ENCODE measurements around the gene UHRF1. TPM values are rescaled to one million over a fixed set of nuclear protein-coding genes. Genes with fewer than 3 reads are reported as not detected.

Gene UHRF1
- total and polyA plus RNA-seq, 2 of the 13 experiments (the other 11 are each of a cell fraction or from before 2014, with no cell fraction given), result 6.8 to 78.4 TPM

DNA sequence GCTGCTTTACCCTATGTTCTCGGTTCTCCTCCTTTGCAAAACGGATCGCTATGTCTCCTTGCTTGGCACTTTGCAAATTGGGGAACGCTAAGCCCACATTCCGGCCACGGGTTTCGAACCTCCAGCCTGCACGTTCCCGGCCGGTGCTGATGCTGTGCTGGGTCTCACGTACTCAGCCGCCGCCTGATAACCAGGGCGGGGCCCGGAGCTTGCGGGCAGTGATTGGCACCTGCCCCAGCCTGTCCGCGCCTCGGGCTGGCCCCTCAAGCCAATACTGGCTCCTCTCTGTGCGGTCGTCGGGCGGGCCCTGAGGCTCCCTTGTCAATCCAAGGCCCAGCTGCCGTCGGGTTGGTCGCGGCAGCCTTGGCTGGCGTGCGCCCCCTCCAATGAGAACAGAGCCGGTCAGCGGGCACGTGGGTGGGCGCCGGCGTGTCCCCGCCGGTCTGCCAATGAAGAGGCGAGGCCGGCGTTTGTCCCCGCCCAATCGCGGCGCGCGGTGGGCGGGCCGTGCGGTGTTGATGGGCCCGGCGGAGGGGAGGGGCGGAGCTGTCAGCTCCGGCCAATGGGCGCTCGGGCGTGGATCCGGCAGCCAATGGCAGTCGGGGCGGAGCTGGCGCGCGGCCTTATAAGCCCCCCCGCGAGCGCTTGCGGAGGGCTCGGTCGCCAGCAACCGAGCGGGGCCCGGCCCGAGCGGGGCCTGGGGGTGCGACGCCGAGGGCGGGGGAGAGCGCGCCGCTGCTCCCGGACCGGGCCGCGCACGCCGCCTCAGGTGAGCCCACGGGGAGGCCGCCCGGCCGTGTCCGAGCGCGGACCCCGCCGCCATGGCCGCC lies 59.4 kb downstream of the UHRF1 start, which contains the start of gene KDM4B (continued):
- TF ChIP-seq, protein P1, sequence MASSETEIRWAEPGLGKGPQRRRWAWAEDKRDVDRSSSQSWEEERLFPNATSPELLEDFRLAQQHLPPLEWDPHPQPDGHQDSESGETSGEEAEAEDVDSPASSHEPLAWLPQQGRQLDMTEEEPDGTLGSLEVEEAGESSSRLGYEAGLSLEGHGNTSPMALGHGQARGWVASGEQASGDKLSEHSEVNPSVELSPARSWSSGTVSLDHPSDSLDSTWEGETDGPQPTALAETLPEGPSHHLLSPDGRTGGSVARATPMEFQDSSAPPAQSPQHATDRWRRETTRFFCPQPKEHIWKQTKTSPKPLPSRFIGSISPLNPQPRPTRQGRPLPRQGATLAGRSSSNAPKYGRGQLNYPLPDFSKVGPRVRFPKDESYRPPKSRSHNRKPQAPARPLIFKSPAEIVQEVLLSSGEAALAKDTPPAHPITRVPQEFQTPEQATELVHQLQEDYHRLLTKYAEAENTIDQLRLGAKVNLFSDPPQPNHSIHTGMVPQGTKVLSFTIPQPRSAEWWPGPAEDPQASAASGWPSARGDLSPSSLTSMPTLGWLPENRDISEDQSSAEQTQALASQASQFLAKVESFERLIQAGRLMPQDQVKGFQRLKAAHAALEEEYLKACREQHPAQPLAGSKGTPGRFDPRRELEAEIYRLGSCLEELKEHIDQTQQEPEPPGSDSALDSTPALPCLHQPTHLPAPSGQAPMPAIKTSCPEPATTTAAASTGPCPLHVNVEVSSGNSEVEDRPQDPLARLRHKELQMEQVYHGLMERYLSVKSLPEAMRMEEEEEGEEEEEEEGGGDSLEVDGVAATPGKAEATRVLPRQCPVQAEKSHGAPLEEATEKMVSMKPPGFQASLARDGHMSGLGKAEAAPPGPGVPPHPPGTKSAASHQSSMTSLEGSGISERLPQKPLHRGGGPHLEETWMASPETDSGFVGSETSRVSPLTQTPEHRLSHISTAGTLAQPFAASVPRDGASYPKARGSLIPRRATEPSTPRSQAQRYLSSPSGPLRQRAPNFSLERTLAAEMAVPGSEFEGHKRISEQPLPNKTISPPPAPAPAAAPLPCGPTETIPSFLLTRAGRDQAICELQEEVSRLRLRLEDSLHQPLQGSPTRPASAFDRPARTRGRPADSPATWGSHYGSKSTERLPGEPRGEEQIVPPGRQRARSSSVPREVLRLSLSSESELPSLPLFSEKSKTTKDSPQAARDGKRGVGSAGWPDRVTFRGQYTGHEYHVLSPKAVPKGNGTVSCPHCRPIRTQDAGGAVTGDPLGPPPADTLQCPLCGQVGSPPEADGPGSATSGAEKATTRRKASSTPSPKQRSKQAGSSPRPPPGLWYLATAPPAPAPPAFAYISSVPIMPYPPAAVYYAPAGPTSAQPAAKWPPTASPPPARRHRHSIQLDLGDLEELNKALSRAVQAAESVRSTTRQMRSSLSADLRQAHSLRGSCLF (CRISPR knock-in tag; IDR thresholded peaks at IDR 0.05; ENCODE audit: borderline replicate concordance), result no peak
- TF ChIP-seq ZNF446 (CRISPR knock-in tag; IDR thresholded peaks at IDR 0.05), result no peak
- no peak for TF ChIP-seq NFE2L1 (CRISPR knock-in tag; IDR thresholded peaks at IDR 0.05; ENCODE audit: borderline replicate concordance)
- no peak for TF ChIP-seq IKZF1 (IDR thresholded peaks at IDR 0.05)
- TF ChIP-seq, protein P2, sequence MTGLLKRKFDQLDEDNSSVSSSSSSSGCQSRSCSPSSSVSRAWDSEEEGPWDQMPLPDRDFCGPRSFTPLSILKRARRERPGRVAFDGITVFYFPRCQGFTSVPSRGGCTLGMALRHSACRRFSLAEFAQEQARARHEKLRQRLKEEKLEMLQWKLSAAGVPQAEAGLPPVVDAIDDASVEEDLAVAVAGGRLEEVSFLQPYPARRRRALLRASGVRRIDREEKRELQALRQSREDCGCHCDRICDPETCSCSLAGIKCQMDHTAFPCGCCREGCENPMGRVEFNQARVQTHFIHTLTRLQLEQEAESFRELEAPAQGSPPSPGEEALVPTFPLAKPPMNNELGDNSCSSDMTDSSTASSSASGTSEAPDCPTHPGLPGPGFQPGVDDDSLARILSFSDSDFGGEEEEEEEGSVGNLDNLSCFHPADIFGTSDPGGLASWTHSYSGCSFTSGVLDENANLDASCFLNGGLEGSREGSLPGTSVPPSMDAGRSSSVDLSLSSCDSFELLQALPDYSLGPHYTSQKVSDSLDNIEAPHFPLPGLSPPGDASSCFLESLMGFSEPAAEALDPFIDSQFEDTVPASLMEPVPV (CRISPR knock-in tag; IDR thresholded peaks at IDR 0.05), result peak; percentile 26; the same call in 1 of the 2 replicates
- no peak for TF ChIP-seq ZNF615 (CRISPR knock-in tag; IDR thresholded peaks at IDR 0.05; ENCODE audit: borderline replicate concordance)
- peak; percentile 66 for TF ChIP-seq HNRNPLL (IDR thresholded peaks at IDR 0.05; ENCODE audit: low read depth, low read length, poor library complexity, severe bottlenecking)
- TF ChIP-seq KDM1A (CRISPR knock-in tag; IDR thresholded peaks at IDR 0.05), result no peak
- TF ChIP-seq, protein P3, sequence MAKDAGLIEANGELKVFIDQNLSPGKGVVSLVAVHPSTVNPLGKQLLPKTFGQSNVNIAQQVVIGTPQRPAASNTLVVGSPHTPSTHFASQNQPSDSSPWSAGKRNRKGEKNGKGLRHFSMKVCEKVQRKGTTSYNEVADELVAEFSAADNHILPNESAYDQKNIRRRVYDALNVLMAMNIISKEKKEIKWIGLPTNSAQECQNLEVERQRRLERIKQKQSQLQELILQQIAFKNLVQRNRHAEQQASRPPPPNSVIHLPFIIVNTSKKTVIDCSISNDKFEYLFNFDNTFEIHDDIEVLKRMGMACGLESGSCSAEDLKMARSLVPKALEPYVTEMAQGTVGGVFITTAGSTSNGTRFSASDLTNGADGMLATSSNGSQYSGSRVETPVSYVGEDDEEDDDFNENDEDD (CRISPR knock-in tag; IDR thresholded peaks at IDR 0.05; ENCODE audit: borderline replicate concordance), result no peak
- TF ChIP-seq ZNF616 (CRISPR knock-in tag; IDR thresholded peaks at IDR 0.05; ENCODE audit: low read depth), result no peak
- TF ChIP-seq, protein P4, sequence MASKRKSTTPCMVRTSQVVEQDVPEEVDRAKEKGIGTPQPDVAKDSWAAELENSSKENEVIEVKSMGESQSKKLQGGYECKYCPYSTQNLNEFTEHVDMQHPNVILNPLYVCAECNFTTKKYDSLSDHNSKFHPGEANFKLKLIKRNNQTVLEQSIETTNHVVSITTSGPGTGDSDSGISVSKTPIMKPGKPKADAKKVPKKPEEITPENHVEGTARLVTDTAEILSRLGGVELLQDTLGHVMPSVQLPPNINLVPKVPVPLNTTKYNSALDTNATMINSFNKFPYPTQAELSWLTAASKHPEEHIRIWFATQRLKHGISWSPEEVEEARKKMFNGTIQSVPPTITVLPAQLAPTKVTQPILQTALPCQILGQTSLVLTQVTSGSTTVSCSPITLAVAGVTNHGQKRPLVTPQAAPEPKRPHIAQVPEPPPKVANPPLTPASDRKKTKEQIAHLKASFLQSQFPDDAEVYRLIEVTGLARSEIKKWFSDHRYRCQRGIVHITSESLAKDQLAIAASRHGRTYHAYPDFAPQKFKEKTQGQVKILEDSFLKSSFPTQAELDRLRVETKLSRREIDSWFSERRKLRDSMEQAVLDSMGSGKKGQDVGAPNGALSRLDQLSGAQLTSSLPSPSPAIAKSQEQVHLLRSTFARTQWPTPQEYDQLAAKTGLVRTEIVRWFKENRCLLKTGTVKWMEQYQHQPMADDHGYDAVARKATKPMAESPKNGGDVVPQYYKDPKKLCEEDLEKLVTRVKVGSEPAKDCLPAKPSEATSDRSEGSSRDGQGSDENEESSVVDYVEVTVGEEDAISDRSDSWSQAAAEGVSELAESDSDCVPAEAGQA (IDR thresholded peaks at IDR 0.05; ENCODE audit: low read depth), result no peak
- TF ChIP-seq, protein P4 (CRISPR knock-in tag; IDR thresholded peaks at IDR 0.05; ENCODE audit: borderline replicate concordance), result no peak
- no peak for TF ChIP-seq DNMT3B (CRISPR knock-in tag; conservative IDR thresholded peaks at IDR 0.05)
- peak; percentile 54; the same call in 1 of the 2 replicates for TF ChIP-seq ZNF777 (CRISPR knock-in tag; IDR thresholded peaks at IDR 0.05)
